ENCODE results near the gene DMBT1. TPM values are rescaled to one million over a fixed set of nuclear protein-coding genes. Genes with fewer than 3 reads are reported as not detected.

DMBT1 gene
- total RNA-seq, 1 donor from 2014 or later, result not detected

- H3K27ac ChIP-seq (ENCODE audit: low read depth, low read length), result no peak overlapping the region
- peaks cover 0 to 3% (median 0%) of the 10 kb centered on the region in 3 donors for H3K27me3 ChIP-seq (ENCODE audit: control insufficient read depth in 3 of 3, insufficient read depth in 3 of 3, low read length in 3 of 3)
- no peak overlapping the region for H3K4me3 ChIP-seq (ENCODE audit: low read length in 3 of 3)
- no peaks in the 10 kb centered on the region for H3K36me3 ChIP-seq (ENCODE audit: control insufficient read depth in 3 of 3, insufficient read depth in 3 of 3, low read length in 3 of 3)
- H3K4me1 ChIP-seq (ENCODE audit: control insufficient read depth in 3 of 3, insufficient read depth in 3 of 3, low read length in 3 of 3), result peaks cover 0 to 4% (median 3%) of the 10 kb centered on the region in 3 donors
- H3K9me3 ChIP-seq (ENCODE audit: control insufficient read depth in 3 of 3, low read length in 3 of 3), result no peaks in the 10 kb centered on the region
- no peak overlapping the region for H3K9ac ChIP-seq (ENCODE audit: low read depth in 1 of 3, low read length in 3 of 3)
These were observed 35.7 kb upstream of the DMBT1 start for GRCh38 chr10:122524811-122525210.

GRCh38 chr10:122525788-122526187 is 34.8 kb upstream of the DMBT1 start:
- no peak overlapping the region for H3K9ac ChIP-seq (ENCODE audit: low read depth in 1 of 3, low read length in 3 of 3)
- H3K9me3 ChIP-seq (ENCODE audit: control insufficient read depth in 3 of 3, low read length in 3 of 3), result no peaks in the 10 kb centered on the region
- no peak overlapping the region for H3K27ac ChIP-seq (ENCODE audit: low read depth, low read length)
- peaks cover 0 to 6% (median 4%) of the 10 kb centered on the region in 3 donors for H3K4me1 ChIP-seq (ENCODE audit: control insufficient read depth in 3 of 3, insufficient read depth in 3 of 3, low read length in 3 of 3)
- no peak overlapping the region for H3K4me3 ChIP-seq (ENCODE audit: low read length in 3 of 3)
- H3K36me3 ChIP-seq (ENCODE audit: control insufficient read depth in 3 of 3, insufficient read depth in 3 of 3, low read length in 3 of 3), result no peaks in the 10 kb centered on the region
- H3K27me3 ChIP-seq (ENCODE audit: control insufficient read depth in 3 of 3, insufficient read depth in 3 of 3, low read length in 3 of 3), result peaks cover 0 to 3% (median 0%) of the 10 kb centered on the region in 3 donors

- Histone ChIP-seq H3K9me3 (ENCODE audit: control insufficient read depth in 3 of 3, low read length in 3 of 3) (no peaks in the 10 kb centered on the region), H3K36me3 (ENCODE audit: control insufficient read depth in 3 of 3, insufficient read depth in 3 of 3, low read length in 3 of 3) (no peaks in the 10 kb centered on the region), H3K27me3 (ENCODE audit: control insufficient read depth in 3 of 3, insufficient read depth in 3 of 3, low read length in 3 of 3) (peaks cover 0 to 3% (median 0%) of the 10 kb centered on the region in 3 donors)
These were observed 33.7 kb upstream of the DMBT1 start for GRCh38 chr10:122526892-122527291.

DNA sequence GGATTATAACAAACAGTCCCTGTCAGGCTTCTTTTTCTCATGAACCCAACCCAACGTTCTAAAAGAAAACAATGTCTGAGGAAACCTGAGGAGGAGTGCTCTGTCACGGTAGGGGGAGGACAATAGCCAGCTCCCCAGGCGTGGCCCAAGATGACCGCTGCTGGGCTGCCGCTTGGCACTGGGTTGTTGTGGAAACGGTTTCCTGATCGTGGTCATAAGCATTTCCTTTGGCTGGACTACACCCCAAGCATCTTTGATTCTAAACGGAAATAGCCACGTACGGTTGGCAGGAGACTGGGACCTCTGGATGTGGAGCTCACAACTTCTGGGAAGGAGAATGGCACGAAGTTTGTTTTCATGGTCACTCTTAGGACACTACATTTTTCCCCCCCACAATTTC is 30.4 kb upstream of the DMBT1 start:
- Histone ChIP-seq H3K27ac (ENCODE audit: low read depth, low read length) (no peak overlapping the region), H3K36me3 (ENCODE audit: control insufficient read depth in 3 of 3, insufficient read depth in 3 of 3, low read length in 3 of 3) (no peaks in the 10 kb centered on the region), H3K4me3 (ENCODE audit: low read length in 3 of 3) (no peak overlapping the region), H3K9me3 (ENCODE audit: control insufficient read depth in 3 of 3, low read length in 3 of 3) (no peaks in the 10 kb centered on the region), H3K9ac (ENCODE audit: low read depth in 1 of 3, low read length in 3 of 3) (no peak overlapping the region), H3K27me3 (ENCODE audit: control insufficient read depth in 3 of 3, insufficient read depth in 3 of 3, low read length in 3 of 3) (no peaks in the 10 kb centered on the region), H3K4me1 (ENCODE audit: control insufficient read depth in 3 of 3, insufficient read depth in 3 of 3, low read length in 3 of 3) (peaks cover 0 to 6% (median 4%) of the 10 kb centered on the region in 3 donors)

More at GRCh38 chr10:122526892-122527291, 33.7 kb upstream of the DMBT1 start:
- no peak overlapping the region for H3K9ac ChIP-seq (ENCODE audit: low read depth in 1 of 3, low read length in 3 of 3)
- no peak overlapping the region for H3K27ac ChIP-seq (ENCODE audit: low read depth, low read length)
- H3K4me1 ChIP-seq (ENCODE audit: control insufficient read depth in 3 of 3, insufficient read depth in 3 of 3, low read length in 3 of 3), result peaks cover 0 to 6% (median 4%) of the 10 kb centered on the region in 3 donors
- H3K4me3 ChIP-seq (ENCODE audit: low read length in 3 of 3), result no peak overlapping the region

DNA sequence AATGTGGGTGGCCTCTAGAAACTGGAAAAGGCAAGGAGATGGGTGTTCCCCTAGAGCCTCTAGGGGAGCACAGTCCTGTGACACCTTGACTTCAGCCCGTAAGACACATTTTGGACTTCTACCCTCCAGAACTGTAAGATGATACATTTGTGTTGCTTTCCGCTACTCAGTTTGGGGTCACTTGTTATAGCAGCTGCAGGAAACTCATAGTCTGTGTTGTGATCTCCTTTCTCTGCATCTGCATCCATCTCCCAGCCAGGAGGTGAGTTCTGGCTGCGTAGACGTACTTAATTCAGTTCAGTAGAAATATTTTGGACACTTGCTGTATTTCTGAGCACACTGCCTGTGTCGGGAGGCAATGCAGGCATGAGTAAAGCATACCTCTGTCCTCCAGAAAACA is 29.3 kb upstream of the DMBT1 start:
- Histone ChIP-seq H3K4me3 (ENCODE audit: low read length in 3 of 3) (no peak overlapping the region), H3K9me3 (ENCODE audit: control insufficient read depth in 3 of 3, low read length in 3 of 3) (no peaks in the 10 kb centered on the region), H3K9ac (ENCODE audit: low read depth in 1 of 3, low read length in 3 of 3) (no peak overlapping the region), H3K27ac (ENCODE audit: low read depth, low read length) (no peak overlapping the region), H3K36me3 (ENCODE audit: control insufficient read depth in 3 of 3, insufficient read depth in 3 of 3, low read length in 3 of 3) (no peaks in the 10 kb centered on the region), H3K4me1 (ENCODE audit: control insufficient read depth in 3 of 3, insufficient read depth in 3 of 3, low read length in 3 of 3) (peaks cover 0 to 6% (median 4%) of the 10 kb centered on the region in 3 donors), H3K27me3 (ENCODE audit: control insufficient read depth in 3 of 3, insufficient read depth in 3 of 3, low read length in 3 of 3) (no peaks in the 10 kb centered on the region)

DNA sequence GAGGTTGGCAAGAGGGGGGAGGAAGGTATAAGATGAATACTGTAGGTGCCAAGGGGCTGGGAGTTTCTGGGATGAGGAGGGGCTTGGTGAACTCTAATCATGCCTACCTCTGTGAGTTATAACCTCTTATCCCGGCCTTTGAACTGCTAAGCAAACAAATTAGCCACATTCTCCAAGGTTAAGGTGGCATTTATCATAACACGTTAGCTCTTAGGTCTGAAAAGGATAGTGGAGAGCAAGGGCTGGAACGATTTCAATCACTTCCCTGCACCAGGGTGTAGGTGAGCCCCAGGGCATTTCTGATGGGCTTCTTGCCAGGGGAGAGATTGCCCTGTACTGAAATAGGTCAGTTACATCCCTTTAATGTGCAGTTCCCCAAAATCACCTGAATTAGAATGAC is 28.6 kb upstream of the DMBT1 start:
- Histone ChIP-seq H3K4me1 (ENCODE audit: control insufficient read depth in 3 of 3, insufficient read depth in 3 of 3, low read length in 3 of 3) (peaks cover 0 to 6% (median 4%) of the 10 kb centered on the region in 3 donors), H3K9ac (ENCODE audit: low read depth in 1 of 3, low read length in 3 of 3) (no peak overlapping the region), H3K27me3 (ENCODE audit: control insufficient read depth in 3 of 3, insufficient read depth in 3 of 3, low read length in 3 of 3) (no peaks in the 10 kb centered on the region), H3K9me3 (ENCODE audit: control insufficient read depth in 3 of 3, low read length in 3 of 3) (no peaks in the 10 kb centered on the region), H3K4me3 (ENCODE audit: low read length in 3 of 3) (no peak overlapping the region), H3K27ac (ENCODE audit: low read depth, low read length) (no peak overlapping the region), H3K36me3 (ENCODE audit: control insufficient read depth in 3 of 3, insufficient read depth in 3 of 3, low read length in 3 of 3) (no peaks in the 10 kb centered on the region)

DNA sequence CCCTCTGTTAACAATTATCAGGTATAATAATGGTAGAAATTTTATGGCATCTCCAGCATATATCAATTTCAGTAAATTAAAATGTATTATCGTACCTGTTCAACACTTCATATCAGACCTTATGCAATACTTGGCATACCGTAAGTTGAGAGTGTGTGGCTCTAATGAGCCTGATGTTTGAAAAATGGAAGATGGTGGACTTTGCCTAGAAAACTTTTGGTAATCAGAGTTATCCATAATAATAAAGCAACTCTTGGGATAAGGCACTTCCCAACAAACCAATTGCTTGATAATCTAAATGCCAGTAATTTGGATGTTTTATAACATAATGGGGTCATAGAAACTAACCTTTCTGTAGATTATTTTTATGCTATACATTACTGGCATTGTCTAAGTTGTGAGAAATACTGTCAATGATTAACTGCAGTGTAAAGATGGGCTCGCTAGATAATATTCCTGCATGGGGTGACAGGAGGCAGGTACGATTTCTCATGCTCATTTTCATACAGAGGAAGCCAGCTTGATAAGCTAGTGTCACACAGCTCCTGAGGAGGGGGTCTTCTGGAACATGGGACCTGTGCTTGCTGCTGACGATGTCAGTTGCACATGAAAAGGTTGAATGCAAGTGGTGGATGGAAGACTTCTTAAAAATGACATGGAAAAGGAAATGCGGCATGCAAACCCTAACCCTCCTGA is 27.8 kb upstream of the DMBT1 start:
- Histone ChIP-seq H3K36me3 (ENCODE audit: control insufficient read depth in 3 of 3, insufficient read depth in 3 of 3, low read length in 3 of 3) (no peaks in the 10 kb centered on the region), H3K27me3 (ENCODE audit: control insufficient read depth in 3 of 3, insufficient read depth in 3 of 3, low read length in 3 of 3) (no peaks in the 10 kb centered on the region), H3K4me1 (ENCODE audit: control insufficient read depth in 3 of 3, insufficient read depth in 3 of 3, low read length in 3 of 3) (peaks cover 0 to 6% (median 4%) of the 10 kb centered on the region in 3 donors), H3K27ac (ENCODE audit: low read depth, low read length) (no peak overlapping the region), H3K9me3 (ENCODE audit: control insufficient read depth in 3 of 3, low read length in 3 of 3) (no peaks in the 10 kb centered on the region), H3K9ac (ENCODE audit: low read depth in 1 of 3, low read length in 3 of 3) (no peak overlapping the region), H3K4me3 (ENCODE audit: low read length in 3 of 3) (no peak overlapping the region)

- Histone ChIP-seq H3K9ac (ENCODE audit: low read depth in 1 of 3, low read length in 3 of 3) (no peak overlapping the region), H3K4me1 (ENCODE audit: control insufficient read depth in 3 of 3, insufficient read depth in 3 of 3, low read length in 3 of 3) (no peaks in the 10 kb centered on the region), H3K27ac (ENCODE audit: low read depth, low read length) (no peak overlapping the region), H3K36me3 (ENCODE audit: control insufficient read depth in 3 of 3, insufficient read depth in 3 of 3, low read length in 3 of 3) (no peaks in the 10 kb centered on the region), H3K27me3 (ENCODE audit: control insufficient read depth in 3 of 3, insufficient read depth in 3 of 3, low read length in 3 of 3) (peaks cover 0 to 3% (median 0%) of the 10 kb centered on the region in 3 donors), H3K4me3 (ENCODE audit: low read length in 3 of 3) (no peak overlapping the region), H3K9me3 (ENCODE audit: control insufficient read depth in 3 of 3, low read length in 3 of 3) (no peaks in the 10 kb centered on the region)
These were observed 23.0 kb upstream of the DMBT1 start for GRCh38 chr10:122537545-122537944.

GRCh38 chr10:122541541-122542002 is 19.0 kb upstream of the DMBT1 start:
- Histone ChIP-seq H3K27me3 (ENCODE audit: control insufficient read depth in 3 of 3, insufficient read depth in 3 of 3, low read length in 3 of 3) (peaks cover 0 to 3% (median 0%) of the 10 kb centered on the region in 3 donors), H3K9ac (ENCODE audit: low read depth in 1 of 3, low read length in 3 of 3) (no peak overlapping the region), H3K36me3 (ENCODE audit: control insufficient read depth in 3 of 3, insufficient read depth in 3 of 3, low read length in 3 of 3) (no peaks in the 10 kb centered on the region), H3K4me1 (ENCODE audit: control insufficient read depth in 3 of 3, insufficient read depth in 3 of 3, low read length in 3 of 3) (no peaks in the 10 kb centered on the region), H3K27ac (ENCODE audit: low read depth, low read length) (no peak overlapping the region), H3K9me3 (ENCODE audit: control insufficient read depth in 3 of 3, low read length in 3 of 3) (no peaks in the 10 kb centered on the region), H3K4me3 (ENCODE audit: low read length in 3 of 3) (no peak overlapping the region)

GRCh38 chr10:122543676-122544445 is 16.7 kb upstream of the DMBT1 start:
- Histone ChIP-seq H3K27ac (ENCODE audit: low read depth, low read length) (no peak overlapping the region), H3K4me1 (ENCODE audit: control insufficient read depth in 3 of 3, insufficient read depth in 3 of 3, low read length in 3 of 3) (no peaks in the 10 kb centered on the region), H3K36me3 (ENCODE audit: control insufficient read depth in 3 of 3, insufficient read depth in 3 of 3, low read length in 3 of 3) (no peaks in the 10 kb centered on the region), H3K9ac (ENCODE audit: low read depth in 1 of 3, low read length in 3 of 3) (no peak overlapping the region), H3K9me3 (ENCODE audit: control insufficient read depth in 3 of 3, low read length in 3 of 3) (no peaks in the 10 kb centered on the region), H3K27me3 (ENCODE audit: control insufficient read depth in 3 of 3, insufficient read depth in 3 of 3, low read length in 3 of 3) (peaks cover 0 to 3% (median 0%) of the 10 kb centered on the region in 3 donors), H3K4me3 (ENCODE audit: low read length in 3 of 3) (no peak overlapping the region)
